Measurements from ENCODE around the gene DUS4L. TPM values are rescaled to one million over a fixed set of nuclear protein-coding genes. Genes with fewer than 3 reads are reported as not detected.

The DUS4L gene
- polyA plus RNA-seq, 4 donors = 10.0 to 18.5 (median 17.1) TPM

GRCh38 chr7:107613439-107613838, 49.7 kb downstream of the DUS4L start:
- no peak for DNase-seq (ENCODE audit: low read depth in 4 of 4, low spot score in 3 of 4)

GRCh38 chr7:107613948-107614347, 50.2 kb downstream of the DUS4L start:
- DNase-seq (ENCODE audit: low read depth in 4 of 4, low spot score in 3 of 4) = no peak

- no peak for DNase-seq (ENCODE audit: low read depth in 4 of 4, low spot score in 3 of 4)
Measured at GRCh38 chr7:107614425-107614824, 50.7 kb downstream of the DUS4L start.

- DNase-seq (ENCODE audit: low read depth in 4 of 4, low spot score in 3 of 4) = no peak
Measured at GRCh38 chr7:107615910-107616680, 52.3 kb downstream of the DUS4L start.

GRCh38 chr7:107622429-107622828, 58.7 kb downstream of the DUS4L start:
- DNase-seq (ENCODE audit: low read depth in 4 of 4, low spot score in 3 of 4) = no peak

- DNase-seq (ENCODE audit: low read depth in 4 of 4, low spot score in 3 of 4) = no peak
Measured at GRCh38 chr7:107622894-107623293, 59.1 kb downstream of the DUS4L start.

- DNase-seq (ENCODE audit: low read depth in 4 of 4, low spot score in 3 of 4) = no peak
Measured at GRCh38 chr7:107627002-107627401, 63.2 kb downstream of the DUS4L start.

Other genes with a start within 250 kb of the DUS4L start
- gene GPR22, start 93.9 kb upstream of the DUS4L start, polyA plus RNA-seq (ENCODE audit: insufficient read length in 4 of 4) = under 1 TPM; 0.12 to 0.53 (median 0.36) TPM
- 10 to 100 TPM; 27.7 to 43.1 (median 37.7) TPM for gene COG5, start 51 bp upstream of the DUS4L start, polyA plus RNA-seq (ENCODE audit: insufficient read length in 4 of 4)
- 10 to 100 TPM; 45.9 to 87.7 (median 63.3) TPM for gene BCAP29, start 16.3 kb downstream of the DUS4L start, polyA plus RNA-seq (ENCODE audit: insufficient read length in 4 of 4)
- 1 to 10 TPM in 3 of 4 donors, under 1 TPM in 1; 0.53 to 6.8 (median 3.1) TPM for gene SLC26A4, start 96.9 kb downstream of the DUS4L start, polyA plus RNA-seq (ENCODE audit: insufficient read length in 4 of 4)
- gene CBLL1, start 180.2 kb downstream of the DUS4L start, polyA plus RNA-seq (ENCODE audit: insufficient read length in 4 of 4) = 10 to 100 TPM; 27.4 to 35.0 (median 29.5) TPM
- gene SLC26A3, start 239.3 kb downstream of the DUS4L start, polyA plus RNA-seq (ENCODE audit: insufficient read length in 4 of 4) = under 1 TPM in 3 of 4 donors, not detected in 1; 0.10 to 0.24 (median 0.17) TPM